ENCODE results near the gene GSK3A. TPM values are rescaled to one million over a fixed set of nuclear protein-coding genes. Genes with fewer than 3 reads are reported as not detected.

Gene GSK3A
- total and polyA plus RNA-seq, 2 of the 8 experiments (the other 6 are each of a cell fraction or from before 2014, with no cell fraction given), result 55.3 to 84.0 TPM

- TF ChIP-seq SUZ12 (IDR thresholded peaks at IDR 0.05; ENCODE audit: low read length) (no peak), RFX5 (IDR thresholded peaks at IDR 0.05; ENCODE audit: borderline replicate concordance, low read depth, low read length) (no peak), ZNF274 (IDR thresholded peaks at IDR 0.05; ENCODE audit: borderline replicate concordance, extremely low read depth, low read length) (no peak), BCL11A (IDR thresholded peaks at IDR 0.05; ENCODE audit: low read depth in 2 of 2, low read length in 2 of 2) (no peak), CHD2 (IDR thresholded peaks at IDR 0.05; ENCODE audit: low read length) (no peak)
These were observed 43.5 kb downstream of the GSK3A start (continued) for GRCh38 chr19:42198676-42199439.
